Measurements from ENCODE around the gene ELP1.

ELP1 gene

GRCh38 chr9:108933718-108934322, at the start of gene ELP1:
ELP1 (minus strand) TSS chr9:108934124; CDS start chr9:108931146, 2,978 bp downstream.
- Histone ChIP-seq H3K79me2 (ENCODE audit: low read length) (peaks cover 26% of the 10 kb centered on the region), H3K4me1 (ENCODE audit: low read length) (peaks cover 13% of the 10 kb centered on the region), H3K9ac (ENCODE audit: low read length) (peak within 1 kb of the TSS; percentile 83), H3K27me3 (ENCODE audit: low read depth, low read length) (no peaks in the 10 kb centered on the region), H4K20me1 (ENCODE audit: insufficient read depth, low read length) (no peaks in the 10 kb centered on the region), H2AFZ (ENCODE audit: low read depth, low read length) (peak within 1 kb of the TSS; percentile 99), H3K4me3 (ENCODE audit: low read length) (peak within 1 kb of the TSS; percentile 99), H3K36me3 (replicated peaks; ENCODE audit: low read depth, low read length) (peaks cover 8% of the 10 kb centered on the region), H3K9me3 (ENCODE audit: insufficient read depth, low read length) (no peaks in the 10 kb centered on the region), H3K4me2 (ENCODE audit: low read length) (peak within 1 kb of the TSS; percentile 95), H3K27ac (ENCODE audit: low read length) (peak within 1 kb of the TSS; percentile 39)
- TF ChIP-seq CTCF (IDR thresholded peaks at IDR 0.05; ENCODE audit: low read depth, low read length) = peak; percentile 33
- no peak for TF ChIP-seq EZH2phosphoT487 (IDR thresholded peaks at IDR 0.05; ENCODE audit: low read depth)

GRCh38 chr9:108980893-108981292, 47.0 kb upstream of the ELP1 start:
- TF ChIP-seq EZH2phosphoT487 (IDR thresholded peaks at IDR 0.05; ENCODE audit: low read depth) (no peak), CTCF (IDR thresholded peaks at IDR 0.05; ENCODE audit: low read depth, low read length) (no peak)

GRCh38 chr9:108978205-108978604, 44.3 kb upstream of the ELP1 start:
- Histone ChIP-seq H3K79me2 (ENCODE audit: low read length) (no peaks in the 10 kb centered on the region), H2AFZ (ENCODE audit: low read depth, low read length) (no peak overlapping the region), H3K9me3 (ENCODE audit: insufficient read depth, low read length) (no peaks in the 10 kb centered on the region), H3K4me1 (ENCODE audit: low read length) (no peaks in the 10 kb centered on the region), H3K4me2 (ENCODE audit: low read length) (no peak overlapping the region), H3K27ac (ENCODE audit: low read length) (no peak overlapping the region), H4K20me1 (ENCODE audit: insufficient read depth, low read length) (no peaks in the 10 kb centered on the region), H3K27me3 (ENCODE audit: low read depth, low read length) (no peaks in the 10 kb centered on the region), H3K9ac (ENCODE audit: low read length) (no peak overlapping the region), H3K36me3 (replicated peaks; ENCODE audit: low read depth, low read length) (peaks cover 2% of the 10 kb centered on the region), H3K4me3 (ENCODE audit: low read length) (no peak overlapping the region)
- TF ChIP-seq EZH2phosphoT487 (IDR thresholded peaks at IDR 0.05; ENCODE audit: low read depth) (no peak), CTCF (IDR thresholded peaks at IDR 0.05; ENCODE audit: low read depth, low read length) (no peak)

More at GRCh38 chr9:108980893-108981292, 47.0 kb upstream of the ELP1 start:
- Histone ChIP-seq H3K4me2 (ENCODE audit: low read length) (no peak overlapping the region), H3K9ac (ENCODE audit: low read length) (no peak overlapping the region), H3K9me3 (ENCODE audit: insufficient read depth, low read length) (no peaks in the 10 kb centered on the region), H3K36me3 (replicated peaks; ENCODE audit: low read depth, low read length) (peaks cover 2% of the 10 kb centered on the region), H3K27ac (ENCODE audit: low read length) (no peak overlapping the region), H2AFZ (ENCODE audit: low read depth, low read length) (no peak overlapping the region), H3K79me2 (ENCODE audit: low read length) (no peaks in the 10 kb centered on the region), H4K20me1 (ENCODE audit: insufficient read depth, low read length) (no peaks in the 10 kb centered on the region), H3K27me3 (ENCODE audit: low read depth, low read length) (no peaks in the 10 kb centered on the region), H3K4me3 (ENCODE audit: low read length) (no peak overlapping the region), H3K4me1 (ENCODE audit: low read length) (no peaks in the 10 kb centered on the region)

- Histone ChIP-seq H3K4me3 (ENCODE audit: low read length) (no peak overlapping the region), H3K27ac (ENCODE audit: low read length) (no peak overlapping the region), H3K36me3 (replicated peaks; ENCODE audit: low read depth, low read length) (peaks cover 28% of the 10 kb centered on the region), H4K20me1 (ENCODE audit: insufficient read depth, low read length) (no peaks in the 10 kb centered on the region), H3K4me2 (ENCODE audit: low read length) (no peak overlapping the region), H3K9me3 (ENCODE audit: insufficient read depth, low read length) (peaks cover 8% of the 10 kb centered on the region; the same call in 1 of the 2 replicates), H3K9ac (ENCODE audit: low read length) (no peak overlapping the region), H2AFZ (ENCODE audit: low read depth, low read length) (no peak overlapping the region), H3K79me2 (ENCODE audit: low read length) (no peaks in the 10 kb centered on the region), H3K27me3 (ENCODE audit: low read depth, low read length) (no peaks in the 10 kb centered on the region), H3K4me1 (ENCODE audit: low read length) (no peaks in the 10 kb centered on the region)
- TF ChIP-seq EZH2phosphoT487 (IDR thresholded peaks at IDR 0.05; ENCODE audit: low read depth) (no peak), CTCF (IDR thresholded peaks at IDR 0.05; ENCODE audit: low read depth, low read length) (no peak)
Observed at GRCh38 chr9:108973895-108974294, 40.0 kb upstream of the ELP1 start.

Measured in OCI-LY3 (cell line).